Measurements from ENCODE around the gene RCOR3.

RCOR3 gene

GRCh38 chr1:211326140-211326527 is 67.0 kb downstream of the RCOR3 start:
- no peak for DNase-seq

GRCh38 chr1:211326528-211327345 is 67.6 kb downstream of the RCOR3 start, which contains the start of gene TRAF5:
Gene TRAF5 (plus strand): TSS chr1:211326833. CDS start chr1:211353240, 26,407 bp downstream.
- peak; percentile 49 for DNase-seq

- no peak for DNase-seq
Measured at GRCh38 chr1:211327346-211327921, 68.3 kb downstream of the RCOR3 start.

GRCh38 chr1:211328084-211328694 is 69.0 kb downstream of the RCOR3 start:
- DNase-seq, result no peak

GRCh38 chr1:211328866-211329475 is 69.8 kb downstream of the RCOR3 start:
- DNase-seq, result no peak

- no peak for DNase-seq
Measured at GRCh38 chr1:211329764-211330201, 70.6 kb downstream of the RCOR3 start.

GRCh38 chr1:211330282-211330936 is 71.2 kb downstream of the RCOR3 start:
- DNase-seq, result no peak

GRCh38 chr1:211331011-211331709 is 72.0 kb downstream of the RCOR3 start:
- no peak for DNase-seq

GRCh38 chr1:211332036-211332616 is 73.0 kb downstream of the RCOR3 start:
- DNase-seq, result no peak

GRCh38 chr1:211332830-211333229 is 73.7 kb downstream of the RCOR3 start:
- DNase-seq, result no peak

- DNase-seq, result no peak
Measured at GRCh38 chr1:211333906-211334305, 74.7 kb downstream of the RCOR3 start.

- DNase-seq, result no peak
Measured at GRCh38 chr1:211334986-211335385, 75.8 kb downstream of the RCOR3 start.

GRCh38 chr1:211335522-211336157 is 76.5 kb downstream of the RCOR3 start:
- DNase-seq, result no peak

GRCh38 chr1:211336161-211336560 is 77.0 kb downstream of the RCOR3 start:
- DNase-seq, result no peak

GRCh38 chr1:211336775-211337174 is 77.6 kb downstream of the RCOR3 start:
- DNase-seq, result no peak

GRCh38 chr1:211337430-211338223 is 78.5 kb downstream of the RCOR3 start:
- DNase-seq, result no peak

- DNase-seq, result no peak
Measured at GRCh38 chr1:211338224-211338620, 79.1 kb downstream of the RCOR3 start.

- no peak for DNase-seq
Measured at GRCh38 chr1:211339631-211340041, 80.5 kb downstream of the RCOR3 start.

GRCh38 chr1:211340622-211341507 is 81.7 kb downstream of the RCOR3 start:
- DNase-seq, result no peak

All from stimulated activated CD4-positive, alpha-beta T cell treated with anti-CD3 and anti-CD28 coated beads, Interleukin-12 subunit alpha, Interleukin-12 subunit beta, amount 100 ng/mL, for 4 hours (primary cell).